Amniotic stem cell (primary cell): ENCODE measurements around the gene ANGPT4.
"Not testable (repeated sequence)": the region's sequence is repeated elsewhere in the genome, so short reads cannot be mapped to it uniquely, and the experiment has no call there.

Experiments used
- DNase-seq: peaks from one replicate; lab custom pipeline; 2025; lab: John Stamatoyannopoulos, UW

ANGPT4 gene

GRCh38 chr20:872855-873520 lies 43.1 kb downstream of the ANGPT4 start:
- DNase-seq = no peak

GRCh38 chr20:871948-872347 lies 44.2 kb downstream of the ANGPT4 start:
- no peak for DNase-seq

- no peak for DNase-seq
Measured at GRCh38 chr20:871436-871835, 44.7 kb downstream of the ANGPT4 start.

- DNase-seq = no peak
Measured at GRCh38 chr20:870758-871157, 45.4 kb downstream of the ANGPT4 start.

GRCh38 chr20:869606-870005 lies 46.5 kb downstream of the ANGPT4 start:
- DNase-seq = no peak

GRCh38 chr20:868279-868678 lies 47.9 kb downstream of the ANGPT4 start:
- DNase-seq = no peak

GRCh38 chr20:865440-865839 lies 50.7 kb downstream of the ANGPT4 start:
- DNase-seq = no peak

GRCh38 chr20:860891-861290 lies 55.2 kb downstream of the ANGPT4 start:
- DNase-seq = no peak

- no peak for DNase-seq
Measured at GRCh38 chr20:859751-860231, 56.3 kb downstream of the ANGPT4 start.

GRCh38 chr20:858011-858410 lies 58.1 kb downstream of the ANGPT4 start:
- no peak for DNase-seq

GRCh38 chr20:856361-856775 lies 59.8 kb downstream of the ANGPT4 start:
- peak; percentile 32 for DNase-seq

- DNase-seq = no peak
Measured at GRCh38 chr20:855466-856360, 60.4 kb downstream of the ANGPT4 start.

- DNase-seq = no peak
Measured at GRCh38 chr20:854601-855000, 61.5 kb downstream of the ANGPT4 start.

- DNase-seq = no peak
Measured at GRCh38 chr20:853406-853996, 62.6 kb downstream of the ANGPT4 start.

GRCh38 chr20:848731-849130 lies 67.4 kb downstream of the ANGPT4 start:
- DNase-seq = not testable (repeated sequence)

- DNase-seq = no peak
Measured at GRCh38 chr20:848193-848592, 67.9 kb downstream of the ANGPT4 start.

GRCh38 chr20:846894-847278 lies 69.2 kb downstream of the ANGPT4 start:
- no peak for DNase-seq

- no peak for DNase-seq
Measured at GRCh38 chr20:845941-846893, 69.9 kb downstream of the ANGPT4 start.

GRCh38 chr20:845226-845868 lies 70.8 kb downstream of the ANGPT4 start:
- no peak for DNase-seq

GRCh38 chr20:844473-845225 lies 71.5 kb downstream of the ANGPT4 start:
- DNase-seq = peak; percentile 75
